Uterus (tissue), 4 donors: ENCODE results near the gene KDM6A. TPM values are rescaled to one million over a fixed set of nuclear protein-coding genes. Genes with fewer than 3 reads are reported as not detected.

Source experiments
- DNase-seq, 2 donors: peaks; one replicate each; pipeline ENCODE4 v3.0.0-alpha.2; 2019 to 2020
- H3K27ac ChIP-seq, 2 donors: fragments of 200-600 bp; sonication (generic); 1 replicate in 1 of 2; 2 replicates in 1 of 2; pipeline ENCODE4 v1.5.1; 2016 to 2018
- H3K27me3 ChIP-seq, 2 donors: fragments of 200-600 bp; sonication (generic); one replicate each; pipeline ENCODE4 v1.5.1; 2018 to 2019; ENCODE audit warnings: control low read depth in 1 of 2
- H3K36me3 ChIP-seq, 2 donors: fragments of 200-600 bp; sonication (generic); one replicate each; pipeline ENCODE4 v1.5.1; 2019; ENCODE audit warnings: control low read depth in 1 of 2
- H3K4me1 ChIP-seq, 2 donors: fragments of 200-600 bp; sonication (generic); one replicate each; pipeline ENCODE4 v1.5.1; 2018 to 2019; ENCODE audit warnings: control low read depth in 1 of 2
- H3K4me3 ChIP-seq, 2 donors: fragments of 200-600 bp; sonication (generic); 1 replicate in 1 of 2; 2 replicates in 1 of 2; pipeline ENCODE4 v1.5.1; 2018 to 2019; ENCODE audit warnings: mild to moderate bottlenecking in 1 of 2
- H3K9me3 ChIP-seq, 2 donors: fragments of 200-600 bp; sonication (generic); one replicate each; pipeline ENCODE4 v1.5.1; 2019; ENCODE audit warnings: control low read depth in 1 of 2
- POLR2A ChIP-seq, 2 donors: fragments of 450-650 bp; IDR thresholded peaks; one replicate each; pipeline ENCODE4 v1.6.1; 2016; ENCODE audit warnings: antibody characterized with exemption in 2 of 2, mild to moderate bottlenecking in 1 of 2, moderate library complexity in 1 of 2
- intact Hi-C: fragments of 100-400 bp; cut with DNase I; formaldehyde crosslinking; loops from one replicate; pipeline ENCODE4 v1.15.1; 2023; ENCODE audit warnings: low total_unique reads
- total RNA-seq, 4 donors: library from RNA; depleted of rRNA in 3 of 4; stranded (reverse); fragments of >200 nt in 3 of 4; gene quantifications; one replicate each; pipeline versions ENCODE4 v1.1.0 to v1.2.4, GENCODE V29; 2014 to 2023
- TF ChIP-seq, protein P1 (sequence below), 4 experiments: fragments of 200-600 bp in 2 of 4; fragments of 450-650 bp in 2 of 4; sonication (generic) in 2 of 4; IDR thresholded peaks; one replicate each; pipeline ENCODE4 v1.5.1; 2016 to 2019; ENCODE audit warnings: antibody characterized with exemption in 4 of 4, mild to moderate bottlenecking in 2 of 4, moderate library complexity in 1 of 4
- donor health status: DM: yes; HTN: yes; CAD: no.

KDM6A gene
- total RNA-seq, 4 donors from 2014 or later = 26.2 to 69.0 (median 57.9) TPM

DNA sequence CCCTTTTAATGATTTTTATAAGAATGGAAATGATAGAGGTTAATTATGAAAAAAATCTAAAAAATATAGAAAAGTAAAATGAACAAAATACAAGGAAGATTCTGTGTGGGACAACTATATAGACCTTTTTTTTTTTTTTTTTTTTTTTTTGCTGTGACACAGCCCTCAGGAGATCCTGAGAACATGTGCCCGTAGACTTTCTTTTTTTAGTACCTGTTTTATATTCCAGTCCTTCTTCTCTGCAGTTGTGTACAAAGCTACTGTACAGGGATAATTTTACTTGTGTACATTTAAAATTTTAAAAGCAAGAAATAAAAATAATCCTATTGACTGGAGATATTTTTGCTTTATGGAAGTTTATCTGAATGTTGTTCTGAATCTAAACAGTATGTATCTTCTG is 85.5 kb downstream of the KDM6A start:
- DNase-seq = no peak
- TF ChIP-seq POLR2A (IDR thresholded peaks at IDR 0.05) = no peak
- TF ChIP-seq, protein P1, sequence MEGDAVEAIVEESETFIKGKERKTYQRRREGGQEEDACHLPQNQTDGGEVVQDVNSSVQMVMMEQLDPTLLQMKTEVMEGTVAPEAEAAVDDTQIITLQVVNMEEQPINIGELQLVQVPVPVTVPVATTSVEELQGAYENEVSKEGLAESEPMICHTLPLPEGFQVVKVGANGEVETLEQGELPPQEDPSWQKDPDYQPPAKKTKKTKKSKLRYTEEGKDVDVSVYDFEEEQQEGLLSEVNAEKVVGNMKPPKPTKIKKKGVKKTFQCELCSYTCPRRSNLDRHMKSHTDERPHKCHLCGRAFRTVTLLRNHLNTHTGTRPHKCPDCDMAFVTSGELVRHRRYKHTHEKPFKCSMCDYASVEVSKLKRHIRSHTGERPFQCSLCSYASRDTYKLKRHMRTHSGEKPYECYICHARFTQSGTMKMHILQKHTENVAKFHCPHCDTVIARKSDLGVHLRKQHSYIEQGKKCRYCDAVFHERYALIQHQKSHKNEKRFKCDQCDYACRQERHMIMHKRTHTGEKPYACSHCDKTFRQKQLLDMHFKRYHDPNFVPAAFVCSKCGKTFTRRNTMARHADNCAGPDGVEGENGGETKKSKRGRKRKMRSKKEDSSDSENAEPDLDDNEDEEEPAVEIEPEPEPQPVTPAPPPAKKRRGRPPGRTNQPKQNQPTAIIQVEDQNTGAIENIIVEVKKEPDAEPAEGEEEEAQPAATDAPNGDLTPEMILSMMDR (IDR thresholded peaks at IDR 0.05) = no peak
- H3K4me1 ChIP-seq = no peaks in the 10 kb centered on the region
- no peaks in the 10 kb centered on the region for H3K27me3 ChIP-seq
- no peak overlapping the region for H3K4me3 ChIP-seq
- no peak overlapping the region for H3K27ac ChIP-seq
- no peaks in the 10 kb centered on the region for H3K9me3 ChIP-seq
- H3K36me3 ChIP-seq = no peaks in the 10 kb centered on the region
- intact Hi-C loops = no loop called here

DNA sequence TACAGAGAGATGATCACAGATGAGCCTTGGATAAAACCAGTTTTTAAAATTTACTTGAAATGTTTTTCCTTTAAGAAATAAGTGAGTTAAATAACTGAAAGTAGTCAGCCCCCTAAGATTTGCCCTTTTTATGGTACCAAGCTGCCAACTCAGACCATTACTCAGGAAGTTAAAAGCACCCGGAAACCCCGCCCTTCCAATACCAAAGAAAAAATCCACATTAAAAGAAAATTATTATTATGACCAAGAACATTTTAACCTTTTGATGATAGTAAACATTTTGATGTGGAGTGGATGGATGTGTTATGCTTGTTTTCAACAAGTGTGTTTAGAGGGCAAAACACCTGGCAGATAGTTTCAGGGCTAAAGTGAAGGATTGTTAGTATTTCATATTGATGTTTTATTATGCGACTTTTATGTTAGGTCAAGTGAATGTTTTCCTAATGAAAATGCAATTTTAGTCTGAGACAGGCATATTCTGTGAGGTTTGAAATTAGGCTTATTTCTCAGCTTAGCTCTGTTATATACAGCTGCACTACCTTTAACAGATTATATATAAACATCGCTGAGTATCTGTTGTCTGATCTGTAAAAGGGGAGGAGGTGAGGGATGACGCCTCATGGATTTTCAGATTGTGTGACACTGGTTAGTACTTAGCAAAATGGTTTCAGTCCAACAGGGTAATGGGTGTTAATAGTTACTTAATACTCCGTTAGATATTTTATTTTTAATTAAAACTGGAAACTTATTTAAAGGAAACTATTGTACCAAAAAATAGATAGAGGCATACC is 89.0 kb downstream of the KDM6A start:
- intact Hi-C loops = no loop called here
- no peaks in the 10 kb centered on the region for H3K9me3 ChIP-seq
- H3K4me3 ChIP-seq = no peak overlapping the region
- H3K27ac ChIP-seq = no peak overlapping the region
- no peaks in the 10 kb centered on the region for H3K4me1 ChIP-seq
- H3K27me3 ChIP-seq = no peaks in the 10 kb centered on the region
- H3K36me3 ChIP-seq = no peaks in the 10 kb centered on the region
- no peak for DNase-seq
- TF ChIP-seq, protein P1 (IDR thresholded peaks at IDR 0.05) = no peak
- no peak for TF ChIP-seq POLR2A (IDR thresholded peaks at IDR 0.05)

DNA sequence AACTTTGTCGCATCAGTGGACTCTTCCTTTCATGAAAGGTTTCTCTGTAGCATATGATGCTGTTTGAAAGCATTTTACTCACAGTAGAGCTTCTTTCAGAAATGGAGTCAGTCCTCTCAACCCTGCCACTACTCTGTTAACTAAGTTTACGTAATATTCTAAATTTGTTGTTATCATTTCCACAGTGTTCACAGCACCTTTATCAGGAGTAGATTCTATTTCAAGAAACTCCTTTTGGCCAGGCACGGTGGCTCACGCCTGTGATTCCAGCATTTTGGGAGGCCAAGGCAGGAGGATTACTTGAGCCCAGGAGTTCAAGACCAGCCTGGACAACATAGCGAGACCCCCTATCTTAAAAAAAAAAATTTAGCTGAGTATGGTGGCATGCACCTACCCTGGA is 90.0 kb downstream of the KDM6A start:
- Histone ChIP-seq H3K9me3 (no peaks in the 10 kb centered on the region), H3K27ac (no peak overlapping the region), H3K4me1 (no peaks in the 10 kb centered on the region), H3K27me3 (no peaks in the 10 kb centered on the region), H3K36me3 (no peaks in the 10 kb centered on the region), H3K4me3 (no peak overlapping the region)
- intact Hi-C loops = no loop called here
- no peak for TF ChIP-seq POLR2A (IDR thresholded peaks at IDR 0.05)
- TF ChIP-seq, protein P1 (IDR thresholded peaks at IDR 0.05) = no peak
- no peak for DNase-seq

DNA sequence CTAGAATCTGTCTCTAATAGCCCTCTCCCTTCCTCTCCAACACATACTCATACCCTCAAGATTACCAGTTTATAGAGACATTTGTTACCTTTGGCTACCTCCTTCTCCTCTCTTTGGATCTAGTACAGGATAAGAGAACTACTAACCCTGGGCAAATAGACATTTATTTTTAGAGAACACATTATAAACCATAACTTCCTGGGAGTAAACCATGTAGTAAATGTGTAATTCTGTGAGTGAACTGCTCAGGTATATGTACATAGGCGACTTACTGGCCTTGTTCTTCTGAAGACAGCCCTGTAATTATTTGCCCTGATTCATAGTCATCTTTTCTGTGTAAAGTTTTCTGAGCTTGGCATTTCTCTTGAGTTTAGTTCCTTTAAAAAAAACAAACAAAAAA is 94.2 kb downstream of the KDM6A start:
- Histone ChIP-seq H3K4me3 (no peak overlapping the region), H3K27me3 (no peaks in the 10 kb centered on the region), H3K27ac (no peak overlapping the region), H3K4me1 (no peaks in the 10 kb centered on the region), H3K9me3 (no peaks in the 10 kb centered on the region), H3K36me3 (no peaks in the 10 kb centered on the region)
- TF ChIP-seq POLR2A (IDR thresholded peaks at IDR 0.05) = no peak
- TF ChIP-seq, protein P1 (IDR thresholded peaks at IDR 0.05) = no peak
- no peak for DNase-seq
- intact Hi-C loops = no loop called here

DNA sequence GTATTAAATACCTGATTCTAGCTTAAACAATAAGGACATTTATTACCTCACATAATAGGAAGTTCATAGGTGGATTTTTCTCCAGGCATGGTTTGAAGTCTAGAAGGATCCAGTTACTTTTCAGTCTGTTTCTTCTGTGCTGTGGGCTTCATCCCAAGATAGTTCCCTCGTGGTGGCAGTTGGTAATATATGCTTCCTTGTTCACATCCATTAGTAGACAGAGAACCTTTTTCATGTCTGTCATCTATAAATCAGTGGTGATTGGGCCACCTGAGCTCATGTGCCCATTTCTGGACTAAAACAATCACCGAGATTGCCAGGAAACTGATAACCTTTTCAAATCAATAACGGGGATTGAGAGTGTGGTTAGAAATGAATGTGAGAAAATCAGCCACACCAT is 97.7 kb downstream of the KDM6A start:
- no peaks in the 10 kb centered on the region for H3K27me3 ChIP-seq
- H3K4me1 ChIP-seq = no peaks in the 10 kb centered on the region
- H3K27ac ChIP-seq = no peak overlapping the region
- peaks cover 0 to 11% of the 10 kb centered on the region in 2 donors for H3K9me3 ChIP-seq
- no peak for DNase-seq
- no peaks in the 10 kb centered on the region for H3K36me3 ChIP-seq
- intact Hi-C loops = no loop called here
- no peak overlapping the region for H3K4me3 ChIP-seq
- TF ChIP-seq, protein P1 (IDR thresholded peaks at IDR 0.05) = no peak
- TF ChIP-seq POLR2A (IDR thresholded peaks at IDR 0.05) = no peak
